Urinary bladder (tissue), 4 donors: ENCODE measurements around the gene CCNL2. TPM values are rescaled to one million over a fixed set of nuclear protein-coding genes. Genes with fewer than 3 reads are reported as not detected.
"Not testable (repeated sequence)": the region's sequence is repeated elsewhere in the genome, so short reads cannot be mapped to it uniquely, and the experiment has no call there.

Source experiments
- DNase-seq: peaks from one replicate; pipeline ENCODE4 v3.0.0-alpha.2; 2015; ENCODE audit errors: extremely low spot score
- H3K27ac ChIP-seq: one replicate; pipeline ENCODE4 v1.5.1; 2013; ENCODE audit warnings: low read depth, mild to moderate bottlenecking, moderate library complexity
- H3K36me3 ChIP-seq: one replicate; pipeline ENCODE4 v1.6.1; 2013; ENCODE audit warnings: mild to moderate bottlenecking, moderate library complexity; ENCODE audit not compliant: insufficient read depth
- H3K4me1 ChIP-seq: one replicate; pipeline ENCODE4 v1.6.1; 2013; ENCODE audit warnings: mild to moderate bottlenecking, moderate library complexity; ENCODE audit not compliant: insufficient read depth
- H3K4me3 ChIP-seq: one replicate; pipeline ENCODE4 v1.5.1; 2013; ENCODE audit warnings: low read depth, low read length
- WGBS: extraction: QIAGEN DNeasy Blood & Tissue Kit; methylation state at CpG from one replicate; pipeline ENCODE4 v1.1.7; 2013; 5-methylcytosine and 5-hydroxymethylcytosine counted together
- polyA plus RNA-seq: library from polyadenylated mRNA; stranded (reverse); fragments of 200-250 nt; gene quantifications from one replicate; pipeline ENCODE4 v1.2.3, GENCODE V29; 2013
- total RNA-seq: library from RNA; depleted of rRNA; stranded (reverse); fragments of >200 nt; gene quantifications from one replicate; pipeline ENCODE4 v1.2.3, GENCODE V29; 2014
- donor health status: healthy with polysubstance abuse.
- donor health status: healthy.

CCNL2 gene
- total RNA-seq (226 TPM), polyA plus RNA-seq (146 TPM)

DNA sequence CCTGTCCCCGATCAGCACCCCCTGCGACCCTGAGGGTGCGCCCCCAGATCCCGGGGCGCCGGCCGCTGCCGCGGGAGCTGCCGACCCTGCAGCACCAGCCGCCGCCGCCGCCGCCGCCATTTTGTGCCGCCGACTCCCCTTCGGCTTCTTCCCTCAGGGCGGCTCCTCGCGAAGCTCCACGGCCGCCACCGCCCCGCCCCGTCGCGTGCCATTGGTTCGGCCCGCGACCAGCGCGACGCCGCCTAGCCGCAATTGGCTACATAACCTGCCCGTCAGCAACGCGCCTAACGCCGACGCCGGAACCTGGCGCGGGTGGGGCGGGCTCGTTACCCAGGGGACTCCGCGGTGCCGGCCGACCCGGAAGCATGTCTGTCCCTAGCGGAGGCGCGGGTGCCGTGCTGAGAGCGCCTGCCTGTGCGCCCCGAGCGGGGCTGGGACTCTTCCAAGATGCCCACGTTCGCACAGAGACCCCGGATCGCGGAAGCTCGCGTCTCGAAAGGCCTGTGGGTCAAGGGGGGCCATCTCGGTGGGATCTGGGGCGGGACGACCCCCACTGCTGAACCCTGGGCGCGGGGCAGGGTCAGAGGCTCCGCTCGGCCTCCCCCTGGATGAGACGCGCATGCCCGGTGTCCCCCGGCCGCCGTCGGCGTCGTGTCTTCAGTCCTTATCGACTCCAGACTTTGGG lies at the start of gene CCNL2:
TSS of gene CCNL2 (minus strand) at position 149 of the 685 bp plus-strand sequence. CDS start at position 120, 29 bp downstream.
- peak; percentile 88 for DNase-seq
- Histone ChIP-seq H3K27ac (peak within 1 kb of the TSS; percentile 75), H3K4me3 (peak within 1 kb of the TSS; percentile 97), H3K4me1 (no peaks in the 10 kb centered on the region), H3K36me3 (peaks cover 5% of the 10 kb centered on the region)
- WGBS: under 1% methylated on average over 86 of the region's 86 CpGs

- H3K4me1 ChIP-seq, H3K4me3 ChIP-seq, H3K27ac ChIP-seq, H3K36me3 ChIP-seq, DNase-seq: not testable (repeated sequence)
- WGBS: 91% methylated on average over 19 of the region's 19 CpGs
Observed at GRCh38 chr1:1446631-1447030, 47.5 kb upstream of the CCNL2 start.

GRCh38 chr1:1442069-1442770 lies 43.1 kb upstream of the CCNL2 start:
- WGBS: 71% methylated on average over 32 of the region's 32 CpGs
- no peak overlapping the region for H3K27ac ChIP-seq
- DNase-seq: no peak

DNA sequence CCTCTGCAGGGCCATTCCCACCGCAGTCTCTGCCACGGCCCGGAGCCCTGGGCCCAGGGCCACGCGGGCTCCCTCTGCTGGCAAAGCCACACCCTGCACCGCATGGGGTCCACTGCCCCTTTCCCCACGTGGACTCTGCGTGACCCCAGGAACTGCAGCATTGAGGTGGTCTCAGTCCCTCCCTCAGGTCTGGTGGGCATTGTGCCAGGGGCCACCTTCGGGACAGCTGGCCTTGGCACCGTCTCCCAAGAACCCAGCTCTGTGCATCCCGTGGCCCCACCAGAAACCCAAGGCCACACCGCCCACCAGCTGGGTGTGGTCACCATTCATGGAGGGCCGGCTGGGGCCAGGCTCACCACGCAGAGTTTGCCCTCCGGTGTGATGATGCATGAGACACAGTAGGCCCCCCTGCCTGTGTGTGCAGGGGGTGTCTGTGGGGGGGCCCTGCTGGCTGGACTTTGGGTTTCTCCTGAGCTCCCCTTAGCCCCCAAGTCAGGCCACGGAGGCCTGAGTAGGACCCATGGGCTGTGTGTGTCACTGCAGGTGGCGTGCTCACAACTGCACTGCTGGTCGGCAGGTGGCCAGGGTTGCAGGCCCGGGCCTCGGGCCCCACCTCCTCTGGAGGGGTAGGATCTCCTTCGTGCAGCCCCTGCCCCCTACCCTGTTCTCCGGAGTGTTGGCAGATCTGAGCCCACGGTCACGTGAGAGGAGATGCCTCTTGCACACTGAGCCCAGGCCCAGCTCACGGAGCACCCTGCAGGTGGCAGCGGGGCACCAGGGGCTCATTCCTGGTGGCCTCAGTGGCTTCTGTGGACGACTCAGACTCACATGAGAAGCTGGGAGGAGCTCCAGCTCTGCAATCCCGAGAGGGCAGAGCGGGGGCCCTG lies 42.1 kb upstream of the CCNL2 start:
- H3K27ac ChIP-seq: no peak overlapping the region
- no peaks in the 10 kb centered on the region for H3K4me1 ChIP-seq
- no peak overlapping the region for H3K4me3 ChIP-seq
- WGBS: 29% methylated on average over 29 of the region's 29 CpGs
- no peaks in the 10 kb centered on the region for H3K36me3 ChIP-seq
- DNase-seq: no peak

More at GRCh38 chr1:1442069-1442770, 43.1 kb upstream of the CCNL2 start:
- H3K36me3 ChIP-seq: no peaks in the 10 kb centered on the region
- no peak overlapping the region for H3K4me3 ChIP-seq
- H3K4me1 ChIP-seq: no peaks in the 10 kb centered on the region

DNA sequence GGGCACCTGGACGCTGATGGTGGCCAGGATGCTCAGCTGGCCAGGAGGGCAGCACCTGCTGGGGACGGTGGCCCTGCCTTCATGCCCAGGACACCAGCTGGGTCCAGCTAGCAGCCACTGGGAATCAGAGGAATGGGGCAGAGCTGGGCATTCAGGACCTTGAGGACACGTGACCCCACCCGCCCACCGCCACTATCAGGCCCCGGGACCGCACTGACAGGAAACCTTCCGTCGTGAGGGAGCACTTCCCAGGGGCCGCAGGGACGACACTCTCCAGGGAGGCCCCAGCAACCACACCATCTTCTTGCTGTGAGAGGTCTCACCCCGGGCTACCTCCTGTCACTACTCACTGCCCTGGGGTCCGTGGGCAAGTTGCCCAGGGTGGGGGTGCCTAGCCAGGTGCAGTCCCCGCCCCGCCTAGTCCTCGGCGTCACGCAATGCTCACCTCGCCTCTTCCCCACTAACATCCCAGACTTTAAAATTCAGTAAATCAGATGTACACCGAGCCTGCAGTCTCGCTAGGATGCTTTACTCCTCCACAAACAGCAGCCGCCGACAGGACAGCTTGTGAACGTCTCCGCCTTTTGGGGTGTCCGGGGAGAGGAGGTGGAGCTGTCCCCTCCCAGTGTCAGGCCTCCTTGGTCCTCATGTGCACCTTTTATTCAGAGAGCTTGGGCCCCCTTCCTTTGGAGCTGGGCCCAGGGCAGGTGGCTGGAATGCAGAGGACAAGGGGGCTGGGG lies 41.3 kb upstream of the CCNL2 start:
- DNase-seq: no peak
- Histone ChIP-seq H3K4me1 (no peaks in the 10 kb centered on the region), H3K36me3 (no peaks in the 10 kb centered on the region), H3K27ac (no peak overlapping the region), H3K4me3 (no peak overlapping the region)
- WGBS: 74% methylated on average over 26 of the region's 26 CpGs

- Histone ChIP-seq H3K36me3 (no peaks in the 10 kb centered on the region), H3K4me1 (no peaks in the 10 kb centered on the region), H3K27ac (no peak overlapping the region), H3K4me3 (no peak overlapping the region)
- DNase-seq: no peak
- 87% methylated on average over 82 of the region's 82 CpGs for WGBS
Observed at GRCh38 chr1:1439546-1440261, 40.6 kb upstream of the CCNL2 start.

DNA sequence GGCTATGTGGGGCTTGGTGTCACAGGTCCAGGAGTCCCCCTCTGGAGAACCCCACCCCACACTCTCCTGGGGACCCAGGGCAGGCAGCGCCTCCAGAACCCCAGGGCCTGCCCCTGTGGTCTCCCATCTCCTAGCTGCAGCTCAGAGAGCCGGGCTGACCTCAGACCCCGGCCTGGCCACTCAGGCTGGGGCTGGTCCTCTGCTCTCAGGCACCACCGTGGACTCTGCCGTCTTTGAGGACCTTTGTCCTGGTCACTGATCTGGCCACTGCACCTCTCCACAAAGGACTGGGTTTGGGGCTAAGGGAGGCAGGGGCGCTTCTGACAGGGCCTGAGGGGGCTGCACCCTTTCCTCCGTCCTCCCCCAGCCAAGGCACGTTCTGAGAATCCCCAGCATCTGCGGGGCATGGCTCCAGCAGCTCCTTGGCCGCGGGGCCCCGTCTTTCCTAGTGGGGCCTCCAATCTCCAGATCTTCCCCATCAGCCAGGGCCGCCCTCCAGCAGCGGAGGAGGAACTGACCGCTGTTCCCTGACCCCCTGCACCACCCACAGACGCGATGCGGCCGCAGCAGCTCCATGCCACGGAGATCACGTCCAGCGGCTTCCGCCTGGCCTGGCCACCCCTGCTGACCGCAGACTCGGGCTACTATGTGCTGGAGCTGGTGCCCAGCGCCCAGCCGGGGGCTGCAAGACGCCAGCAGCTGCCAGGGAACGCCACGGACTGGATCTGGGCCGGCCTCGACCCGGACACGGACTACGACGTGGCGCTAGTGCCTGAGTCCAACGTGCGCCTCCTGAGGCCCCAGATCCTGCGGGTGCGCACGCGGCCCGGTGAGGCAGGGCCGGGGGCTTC lies 39.6 kb upstream of the CCNL2 start:
- 83% methylated on average over 45 of the region's 45 CpGs for WGBS
- Histone ChIP-seq H3K4me3 (no peak overlapping the region), H3K27ac (no peak overlapping the region), H3K36me3 (no peaks in the 10 kb centered on the region), H3K4me1 (no peaks in the 10 kb centered on the region)
- DNase-seq: no peak

GRCh38 chr1:1437904-1438376 lies 38.8 kb upstream of the CCNL2 start:
- no peak overlapping the region for H3K4me3 ChIP-seq
- no peaks in the 10 kb centered on the region for H3K36me3 ChIP-seq
- H3K27ac ChIP-seq: no peak overlapping the region
- 57% methylated on average over 11 of the region's 11 CpGs for WGBS
- H3K4me1 ChIP-seq: no peaks in the 10 kb centered on the region
- no peak for DNase-seq

GRCh38 chr1:1437033-1437903 lies 38.1 kb upstream of the CCNL2 start:
- no peak overlapping the region for H3K4me3 ChIP-seq
- DNase-seq: no peak
- H3K27ac ChIP-seq: no peak overlapping the region
- H3K4me1 ChIP-seq: no peaks in the 10 kb centered on the region
- H3K36me3 ChIP-seq: no peaks in the 10 kb centered on the region
- 73% methylated on average over 31 of the region's 31 CpGs for WGBS

DNA sequence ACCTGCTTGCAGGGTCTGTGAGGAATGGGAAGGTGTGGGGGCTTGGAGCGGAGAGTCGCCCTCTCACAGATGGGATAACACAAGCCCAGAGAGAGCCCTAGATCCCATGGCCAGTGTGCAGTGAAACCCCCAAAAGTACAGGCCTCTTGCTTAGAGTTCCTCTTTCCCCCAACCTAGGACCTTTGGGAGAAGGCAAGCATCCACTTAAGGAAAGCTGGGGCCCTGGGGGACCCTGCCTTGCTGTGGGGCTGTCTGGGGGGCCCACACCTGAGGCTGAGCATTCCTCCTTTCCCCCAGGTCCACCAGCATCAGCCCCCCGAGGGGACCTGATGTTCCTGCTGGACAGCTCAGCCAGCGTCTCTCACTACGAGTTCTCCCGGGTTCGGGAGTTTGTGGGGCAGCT lies 37.5 kb upstream of the CCNL2 start:
- Histone ChIP-seq H3K27ac (no peak overlapping the region), H3K4me1 (no peaks in the 10 kb centered on the region), H3K36me3 (no peaks in the 10 kb centered on the region), H3K4me3 (peak overlapping the region; percentile 66)
- no peak for DNase-seq
- 69% methylated on average over 7 of the region's 7 CpGs for WGBS

GRCh38 chr1:1435911-1436629 lies 36.9 kb upstream of the CCNL2 start:
- Histone ChIP-seq H3K36me3 (no peaks in the 10 kb centered on the region), H3K4me1 (no peaks in the 10 kb centered on the region), H3K4me3 (peak overlapping the region; percentile 66), H3K27ac (no peak overlapping the region)
- no peak for DNase-seq
- WGBS: 11% methylated on average over 40 of the region's 40 CpGs
